PC-3 (cell line): Measurements from ENCODE around the gene KCNH5.

ENCODE experiments used
- EZH2 ChIP-seq: fragments of 300-600 bp; sonication (generic); IDR thresholded peaks from one replicate; pipeline ENCODE4 v1.6.1; 2017; ENCODE audit warnings: antibody characterized with exemption, mild to moderate bottlenecking, low read length; ENCODE audit not compliant: unreplicated experiment
- EZH2phosphoT487 ChIP-seq: fragments of 300-600 bp; sonication (generic); IDR thresholded peaks from 2 replicates; pipeline ENCODE4 v1.6.1; 2018; ENCODE audit warnings: mild to moderate bottlenecking, antibody characterized with exemption, low read length, borderline replicate concordance
- TF ChIP-seq, protein P1 (sequence below): fragments of 300-600 bp; sonication (generic); conservative IDR thresholded peaks from 2 replicates; pipeline ENCODE4 v1.5.1; 2017; ENCODE audit warnings: antibody characterized with exemption, low read depth, mild to moderate bottlenecking, low read length

DNA sequence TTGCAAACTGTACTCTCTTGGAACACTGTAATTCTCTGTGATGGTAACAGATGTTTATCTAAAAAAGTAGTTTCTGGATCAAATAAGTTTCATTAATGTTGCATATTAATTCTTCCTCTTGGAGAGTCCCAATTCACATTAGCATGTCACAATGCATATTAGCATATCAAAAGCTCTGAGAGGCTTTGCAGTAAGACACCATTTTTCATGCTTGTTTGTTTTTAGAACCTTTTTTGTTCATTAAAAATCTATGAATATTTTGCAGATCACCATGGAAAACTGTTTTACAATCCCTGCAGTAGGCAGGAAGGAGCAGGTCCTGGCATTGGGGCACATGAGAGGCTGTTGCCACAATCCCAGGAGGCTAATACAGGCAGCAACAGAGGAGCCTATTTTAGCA lies 180.7 kb downstream of the KCNH5 start:
- TF ChIP-seq, protein P1, sequence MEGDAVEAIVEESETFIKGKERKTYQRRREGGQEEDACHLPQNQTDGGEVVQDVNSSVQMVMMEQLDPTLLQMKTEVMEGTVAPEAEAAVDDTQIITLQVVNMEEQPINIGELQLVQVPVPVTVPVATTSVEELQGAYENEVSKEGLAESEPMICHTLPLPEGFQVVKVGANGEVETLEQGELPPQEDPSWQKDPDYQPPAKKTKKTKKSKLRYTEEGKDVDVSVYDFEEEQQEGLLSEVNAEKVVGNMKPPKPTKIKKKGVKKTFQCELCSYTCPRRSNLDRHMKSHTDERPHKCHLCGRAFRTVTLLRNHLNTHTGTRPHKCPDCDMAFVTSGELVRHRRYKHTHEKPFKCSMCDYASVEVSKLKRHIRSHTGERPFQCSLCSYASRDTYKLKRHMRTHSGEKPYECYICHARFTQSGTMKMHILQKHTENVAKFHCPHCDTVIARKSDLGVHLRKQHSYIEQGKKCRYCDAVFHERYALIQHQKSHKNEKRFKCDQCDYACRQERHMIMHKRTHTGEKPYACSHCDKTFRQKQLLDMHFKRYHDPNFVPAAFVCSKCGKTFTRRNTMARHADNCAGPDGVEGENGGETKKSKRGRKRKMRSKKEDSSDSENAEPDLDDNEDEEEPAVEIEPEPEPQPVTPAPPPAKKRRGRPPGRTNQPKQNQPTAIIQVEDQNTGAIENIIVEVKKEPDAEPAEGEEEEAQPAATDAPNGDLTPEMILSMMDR: no peak
- TF ChIP-seq EZH2 (no peak), EZH2phosphoT487 (no peak)
